ENCODE results near the gene EFNA5.

GRCh38 chr5:107671742-107672210 lies 1.0 kb upstream of the EFNA5 start:
- TF ChIP-seq POLR2A (IDR thresholded peaks at IDR 0.05) (no peak), EP300 (IDR thresholded peaks at IDR 0.05) (no peak)
